HG03354 (cell line): ENCODE data around the gene SEZ6.

Experiments
- ATAC-seq: cut with Tn5 transposase; IDR thresholded peaks from one replicate; pipeline ENCODE4 v1.9.1; 2021; ENCODE audit warnings: mild to moderate bottlenecking; ENCODE audit not compliant: unreplicated experiment, poor library complexity, severe bottlenecking

The SEZ6 gene

DNA sequence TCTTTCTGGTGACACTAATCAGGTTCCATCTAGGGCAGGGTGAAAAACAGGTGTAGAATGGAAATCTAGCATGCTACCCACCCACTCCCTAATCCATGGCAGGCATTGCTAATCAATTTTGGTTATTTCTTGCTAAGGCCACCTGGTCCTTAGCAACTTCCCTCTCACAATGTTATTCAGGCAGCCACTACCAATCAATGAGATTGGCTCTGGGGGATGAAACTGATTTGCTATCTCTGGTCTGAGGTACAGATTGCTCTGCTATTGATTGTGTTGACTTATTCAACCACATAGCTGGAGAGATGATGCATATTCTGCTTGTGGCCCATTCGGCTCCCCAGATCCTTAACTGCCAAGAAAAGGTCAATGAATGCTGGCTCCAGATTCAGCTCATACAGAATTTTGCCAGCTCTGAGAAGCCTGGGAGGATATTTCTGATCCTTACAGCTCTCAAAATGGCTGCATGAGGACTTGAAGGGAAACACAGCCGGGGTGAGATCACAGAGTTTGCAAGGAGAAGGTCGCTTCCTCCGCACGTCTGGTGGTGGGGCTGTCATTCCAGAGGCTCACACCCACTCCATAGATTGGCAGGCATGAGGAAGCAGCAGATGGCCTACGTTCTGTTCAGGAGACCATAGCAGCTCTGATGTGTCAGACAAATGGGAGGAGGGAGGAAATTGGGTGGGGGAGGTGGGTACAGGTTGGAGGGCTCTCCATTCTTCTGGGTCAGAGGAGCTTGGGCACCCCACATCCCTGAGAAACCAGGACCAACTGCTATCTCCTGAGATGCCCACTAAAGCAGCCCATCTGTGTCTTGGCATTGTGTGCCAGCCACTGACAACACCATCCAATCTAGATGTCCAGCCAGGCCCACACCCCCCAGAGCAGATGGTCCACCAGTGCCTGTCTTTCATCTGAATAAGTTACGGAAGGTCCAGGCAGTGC is 22.3 kb downstream of the SEZ6 start:
- ATAC-seq, result no peak

DNA sequence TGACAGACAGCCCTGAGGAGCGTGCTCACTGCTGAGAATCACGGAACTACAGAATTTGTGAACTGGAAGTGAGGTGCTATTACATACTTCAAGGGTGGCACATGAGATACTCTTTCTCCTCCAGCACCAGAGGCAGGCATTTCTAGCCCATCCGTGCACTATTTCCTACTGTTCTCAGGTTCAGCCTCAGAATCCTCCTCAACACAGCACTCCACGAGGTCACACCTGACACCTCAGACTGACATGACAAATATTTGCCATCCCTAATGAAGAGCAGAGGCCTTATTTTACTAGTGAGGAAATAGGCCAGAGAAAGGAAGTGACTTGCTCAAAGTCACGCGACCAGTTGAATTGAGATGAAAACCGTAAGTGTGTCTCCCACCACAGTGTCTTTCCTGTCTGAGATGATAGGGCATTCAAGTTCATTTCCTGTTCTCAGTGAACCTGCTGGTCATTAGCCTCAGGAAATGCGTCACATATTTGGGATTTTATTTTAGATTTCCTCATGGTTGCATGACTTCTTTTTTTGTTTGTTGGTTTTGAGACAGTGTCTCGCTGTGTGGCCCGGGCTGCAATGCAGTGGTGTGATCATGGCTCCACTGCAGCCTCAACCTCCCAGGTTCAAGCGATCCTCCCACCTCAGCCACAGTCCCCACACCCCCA is 23.6 kb downstream of the SEZ6 start:
- ATAC-seq, result peak; percentile 79

DNA sequence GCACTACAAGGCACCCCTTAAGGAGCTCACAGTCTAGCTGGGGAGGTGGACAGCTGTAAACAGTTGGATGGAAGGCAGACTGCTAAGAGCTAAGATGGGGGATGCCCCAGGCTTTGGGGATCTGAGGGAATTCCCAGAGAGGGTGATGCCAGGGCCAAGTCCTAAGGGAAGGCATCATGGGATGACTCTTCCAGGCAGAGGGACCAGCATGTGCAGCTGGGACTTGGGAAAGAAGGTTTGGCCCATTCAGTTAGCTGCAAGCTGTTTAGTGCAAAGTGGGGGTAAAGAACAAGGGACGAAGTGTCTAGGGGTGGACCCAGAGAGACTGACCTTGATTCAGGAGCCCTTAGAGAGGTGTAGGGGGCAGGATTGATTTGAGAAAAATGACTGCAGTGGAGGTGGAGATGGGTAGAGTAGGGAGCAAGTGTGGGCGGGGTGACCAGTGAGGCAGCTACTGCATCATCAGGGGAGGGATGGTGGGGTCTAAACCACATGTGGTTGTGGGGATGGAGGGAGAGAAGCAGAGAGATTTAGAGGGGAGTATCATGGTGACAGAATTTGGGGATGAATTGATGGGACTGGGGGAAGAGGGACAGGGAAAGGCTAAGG is 27.4 kb downstream of the SEZ6 start:
- no peak for ATAC-seq

- ATAC-seq, result no peak
These were observed 28.0 kb downstream of the SEZ6 start for GRCh38 chr17:28977659-28978355.

- no peak for ATAC-seq
These were observed 30.2 kb downstream of the SEZ6 start for GRCh38 chr17:28975646-28976045.

DNA sequence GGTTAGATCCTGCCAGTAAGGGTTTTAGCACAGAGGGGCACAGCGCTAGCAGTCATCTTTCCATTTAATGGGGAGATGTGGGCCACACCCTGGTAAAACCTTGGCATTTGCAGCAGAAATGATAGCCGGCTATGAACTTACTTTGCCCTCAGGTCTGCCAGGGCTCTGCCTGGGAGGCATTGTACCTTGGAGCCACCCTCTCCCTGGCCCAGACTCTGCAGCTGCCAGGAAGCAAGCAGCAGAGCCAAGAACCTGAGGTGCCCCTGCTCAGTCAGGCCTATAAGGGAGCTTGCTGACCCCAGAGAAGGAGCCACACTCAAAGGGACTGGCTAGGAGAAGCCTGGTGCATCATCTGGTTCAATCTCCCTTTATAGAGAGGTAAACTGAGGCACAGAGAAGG is 30.8 kb downstream of the SEZ6 start:
- no peak for ATAC-seq

- no peak for ATAC-seq
These were observed 31.4 kb downstream of the SEZ6 start for GRCh38 chr17:28974451-28974850.

DNA sequence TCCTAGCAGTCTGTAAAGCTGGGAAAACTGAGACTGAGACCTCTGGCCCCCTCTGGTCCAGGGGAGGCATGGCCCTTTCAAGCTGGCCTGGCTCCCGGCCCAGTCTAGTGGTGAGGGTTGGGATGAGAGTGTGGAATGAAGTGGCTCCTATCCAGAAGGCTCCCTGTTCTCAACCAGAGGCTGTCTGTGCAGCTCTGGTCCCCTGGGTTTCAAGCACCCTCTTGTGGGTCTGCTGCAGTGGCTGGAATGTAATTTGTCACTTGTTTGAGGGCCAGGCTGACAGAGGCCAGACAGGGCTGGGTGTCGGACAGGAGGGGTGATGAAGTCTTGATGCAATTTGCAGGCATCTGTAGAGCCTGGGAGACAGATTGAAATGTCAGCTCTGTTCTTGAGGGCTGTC is 32.4 kb downstream of the SEZ6 start:
- ATAC-seq, result no peak

DNA sequence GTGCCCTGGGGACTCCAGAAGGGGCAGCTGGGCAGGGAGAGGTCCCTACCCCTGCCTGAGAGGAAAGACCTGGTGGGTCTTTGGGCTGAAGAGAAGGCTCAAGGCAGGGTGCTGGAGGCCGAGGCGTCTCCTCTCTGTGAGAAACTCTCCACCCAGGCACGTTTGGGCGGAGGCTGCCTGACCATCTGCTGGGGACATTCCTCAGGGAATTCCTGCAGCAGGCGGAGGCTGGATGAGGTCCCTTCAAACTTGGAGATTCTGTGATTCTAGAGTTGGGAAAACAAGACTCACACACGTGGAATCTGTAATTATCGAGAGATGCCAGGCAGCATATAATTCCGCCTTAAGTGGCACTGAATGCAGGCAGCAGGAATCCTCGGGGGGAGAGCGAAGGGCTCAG is 33.4 kb downstream of the SEZ6 start:
- ATAC-seq, result no peak

GRCh38 chr17:28970879-28971278 is 35.0 kb downstream of the SEZ6 start:
- ATAC-seq, result no peak

- ATAC-seq, result no peak
These were observed 36.0 kb downstream of the SEZ6 start for GRCh38 chr17:28969706-28970393.

DNA sequence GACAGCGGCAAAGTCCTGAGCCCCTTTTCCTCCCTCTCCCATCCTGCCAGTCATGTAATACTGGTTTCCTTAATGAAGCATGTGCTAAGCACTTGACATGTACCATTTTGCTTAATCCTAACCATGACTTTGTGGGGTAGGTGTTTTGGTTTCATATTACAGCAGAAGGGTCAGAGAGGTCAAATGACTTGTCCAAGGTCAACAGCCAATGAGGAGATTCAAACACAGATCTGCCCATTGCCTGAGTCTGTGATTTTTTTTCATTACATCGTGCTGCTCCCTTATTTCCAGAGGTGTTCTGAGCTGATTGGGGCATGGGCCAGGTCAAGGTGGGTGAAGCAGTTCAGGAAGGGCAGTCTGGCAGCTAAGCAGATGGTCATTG is 36.9 kb downstream of the SEZ6 start:
- no peak for ATAC-seq

DNA sequence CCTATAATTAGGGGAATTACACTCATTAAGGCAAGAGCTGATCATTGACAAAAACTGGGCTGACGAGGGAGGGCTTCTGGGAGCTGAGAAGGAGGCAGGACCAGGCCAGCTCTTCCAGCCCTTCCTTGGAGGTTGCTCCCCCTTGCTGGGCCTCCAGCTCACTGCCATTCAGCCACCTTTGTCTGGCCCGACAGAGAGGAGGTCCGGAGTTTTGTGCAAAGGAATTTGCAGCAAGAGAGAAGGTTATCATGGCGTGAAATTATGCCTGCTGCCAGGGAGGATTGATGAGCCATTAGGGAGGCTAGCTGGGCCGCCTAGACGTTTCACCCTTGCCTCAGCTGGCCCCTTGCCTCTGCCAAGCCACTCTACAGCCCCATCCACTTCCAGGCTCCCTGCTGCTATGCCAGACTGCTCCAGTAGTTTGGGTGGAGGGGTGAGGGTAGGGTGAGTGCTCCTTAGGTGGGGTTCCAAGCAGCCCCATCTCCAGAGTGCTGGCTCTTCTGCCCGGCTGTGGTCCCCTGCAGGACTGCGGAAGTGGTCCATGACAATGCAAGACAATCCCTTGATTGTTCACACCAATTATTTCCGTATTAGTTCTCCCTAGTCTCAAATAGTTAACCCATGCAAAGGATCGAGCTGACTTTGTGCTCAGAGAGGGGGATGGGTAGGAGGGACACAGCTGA is 37.5 kb downstream of the SEZ6 start:
- no peak for ATAC-seq

- ATAC-seq, result no peak
These were observed 38.4 kb downstream of the SEZ6 start for GRCh38 chr17:28967221-28968135.

GRCh38 chr17:28963841-28964240 is 42.0 kb downstream of the SEZ6 start:
- ATAC-seq, result no peak

GRCh38 chr17:28963055-28963611 is 42.7 kb downstream of the SEZ6 start:
- ATAC-seq, result no peak

DNA sequence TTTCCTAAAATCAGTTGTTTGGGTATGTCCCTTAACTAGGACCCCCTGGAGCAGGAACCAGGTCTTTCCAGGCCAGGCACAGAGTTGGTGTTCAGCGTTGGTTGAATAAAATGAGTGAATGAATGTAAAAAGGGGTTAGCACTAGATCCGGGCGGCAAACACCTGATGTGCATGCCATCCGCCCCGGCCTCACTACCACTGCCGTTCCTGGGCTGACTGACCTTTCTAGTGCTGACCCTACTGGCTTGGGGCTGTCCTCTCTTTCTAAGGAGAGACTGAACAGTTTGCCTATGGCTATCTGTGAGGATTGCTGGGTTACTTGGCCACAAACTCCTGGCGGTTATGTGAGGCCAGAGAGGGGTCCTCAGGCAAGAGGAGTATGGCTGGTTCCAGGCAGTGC is 44.4 kb downstream of the SEZ6 start:
- no peak for ATAC-seq
